K562 (cell line): ENCODE data around the gene BAIAP2. TPM values are rescaled to one million over a fixed set of nuclear protein-coding genes. Genes with fewer than 3 reads are reported as not detected.

ENCODE experiments used
- ATF3 ChIP-seq, 2 experiments: fragments of 450-650 bp in 1 of 2; sonication (generic) in 1 of 2; formaldehyde crosslinking in 1 of 2; IDR thresholded peaks in 1 of 2; conservative IDR thresholded peaks in 1 of 2; 2 replicates each; pipeline versions ENCODE4 v1.6.1 to v1.8.1; 2016 to 2023; ENCODE audit warnings: mild to moderate bottlenecking in 2 of 2, moderate library complexity in 2 of 2, inconsistent platforms in 1 of 2, missing genetic modification reagents in 1 of 2
- ATF7 ChIP-seq: fragments of 450-650 bp; IDR thresholded peaks from 2 replicates; pipeline ENCODE4 v1.7.1; 2014; ENCODE audit warnings: mild to moderate bottlenecking, moderate library complexity
- BRCA1 ChIP-seq, 2 experiments: fragments of 450-650 bp in 1 of 2; sonication (generic) in 1 of 2; formaldehyde crosslinking in 1 of 2; IDR thresholded peaks; 2 replicates each; pipeline versions ENCODE4 v1.5.0 to v1.6.1; 2017 to 2020; ENCODE audit warnings: mild to moderate bottlenecking in 1 of 2, missing genetic modification reagents in 1 of 2
- BRD9 ChIP-seq: fragments of 450-650 bp; IDR thresholded peaks from 2 replicates; pipeline ENCODE4 v1.6.1; 2018; ENCODE audit warnings: low read depth; ENCODE audit not compliant: partially characterized antibody
- CBX3 ChIP-seq, 2 experiments: IDR thresholded peaks; 1 replicate in 1 of 2; 2 replicates in 1 of 2; pipeline ENCODE4 v1.6.1; 2012; ENCODE audit warnings: inconsistent platforms in 2 of 2, low read length in 2 of 2, borderline replicate concordance in 1 of 2, control low read depth in 1 of 2
- ERF ChIP-seq: fragments of 450-650 bp; formaldehyde crosslinking; IDR thresholded peaks from 2 replicates; pipeline ENCODE4 v1.4.0; 2020; ENCODE audit warnings: mild to moderate bottlenecking, mixed read lengths
- ETV1 ChIP-seq: fragments of 450-650 bp; conservative IDR thresholded peaks from 2 replicates; pipeline ENCODE4 v1.6.1; 2016; ENCODE audit warnings: missing genetic modification characterization, control low read depth, low read depth, missing compliant biosample characterization
- GATAD2A ChIP-seq: fragments of 450-650 bp; IDR thresholded peaks from 2 replicates; pipeline ENCODE4 v1.6.1; 2017
- HOXB6 ChIP-seq: fragments of 250-450 bp; sonication (Bioruptor Pico); IDR thresholded peaks from 2 replicates; pipeline ENCODE4 v1.5.1; 2022; ENCODE audit warnings: mild to moderate bottlenecking, borderline replicate concordance
- KDM5B ChIP-seq: fragments of 200-600 bp; sonication (generic); IDR thresholded peaks from 2 replicates; pipeline ENCODE4 v1.6.1; 2012; ENCODE audit warnings: low read depth, mild to moderate bottlenecking, moderate library complexity, low read length, control low read depth, inconsistent platforms; ENCODE audit not compliant: insufficient replicate concordance
- MAFG ChIP-seq: fragments of 450-650 bp; conservative IDR thresholded peaks from 2 replicates; pipeline ENCODE4 v1.6.1; 2016; ENCODE audit warnings: missing genetic modification characterization, missing compliant biosample characterization
- MED1 ChIP-seq: sonication (generic); formaldehyde crosslinking; IDR thresholded peaks from 2 replicates; pipeline ENCODE4 v1.8.1; 2023; ENCODE audit warnings: missing genetic modification reagents, borderline replicate concordance
- MEF2D ChIP-seq: conservative IDR thresholded peaks from 2 replicates; pipeline ENCODE4 v1.6.1; 2016; ENCODE audit warnings: low read depth, missing genetic modification characterization, missing compliant biosample characterization
- POLR3A ChIP-seq: IDR thresholded peaks from 2 replicates; pipeline ENCODE4 v1.6.1; 2011; ENCODE audit warnings: borderline replicate concordance, mild to moderate bottlenecking, moderate library complexity; ENCODE audit not compliant: insufficient read length, insufficient read depth; ENCODE audit errors: extremely low read depth
- SMARCC2 ChIP-seq: fragments of 450-650 bp; IDR thresholded peaks from 2 replicates; pipeline ENCODE4 v1.6.1; 2017; ENCODE audit warnings: antibody characterized with exemption, moderate library complexity, mild to moderate bottlenecking, low read depth
- ZBTB2 ChIP-seq: fragments of 450-650 bp; IDR thresholded peaks from 2 replicates; pipeline ENCODE4 v1.6.1; 2016; ENCODE audit warnings: antibody characterized with exemption
- ZNF124 ChIP-seq: sonication (generic); formaldehyde crosslinking; IDR thresholded peaks from 2 replicates; pipeline ENCODE4 v1.8.1; 2022; ENCODE audit warnings: missing genetic modification reagents
- ZNF253 ChIP-seq: fragments of 250-450 bp; sonication (Bioruptor Pico); conservative IDR thresholded peaks from 2 replicates; pipeline ENCODE4 v1.6.1; 2021; ENCODE audit warnings: mild to moderate bottlenecking
- ZNF583 ChIP-seq: fragments of 250-450 bp; sonication (Bioruptor Pico); IDR thresholded peaks from 2 replicates; pipeline ENCODE4 v1.4.0; 2020
- ZNF586 ChIP-seq: fragments of 450-650 bp; formaldehyde crosslinking; conservative IDR thresholded peaks from 2 replicates; pipeline ENCODE4 v1.4.0; 2020; ENCODE audit warnings: mild to moderate bottlenecking, moderate library complexity
- ZNF830 ChIP-seq: fragments of 250-450 bp; sonication (Bioruptor Pico); IDR thresholded peaks from 2 replicates; pipeline ENCODE4 v1.5.0; 2021; ENCODE audit warnings: mild to moderate bottlenecking
- polyA plus RNA-seq, 8 experiments: library from polyadenylated mRNA; depleted of rRNA in 4 of 8; stranded (reverse) in 5 of 8; unstranded in 3 of 8; fragments of >200 nt; fragmentation: Nextera tagmentation in 2 of 8; fragmentation: Illumina TruSeq in 1 of 8; extraction: Ambion mirVana in 2 of 8; extraction: Trizol in 1 of 8; gene quantifications; 2 replicates each; pipeline versions ENCODE4 v1.2.1 to v1.2.3, GENCODE V29; 2011 to 2014; ENCODE audit warnings: inconsistent platforms in 1 of 8, missing spikeins in 1 of 8
- total RNA-seq, 7 experiments: library from RNA; depleted of rRNA in 6 of 7; stranded (reverse); fragments of >200 nt in 6 of 7; fragmentation: Illumina TruSeq in 2 of 7; extraction: Trizol in 2 of 7; gene quantifications; 2 replicates each; pipeline versions ENCODE4 v1.2.1 to v1.2.3, GENCODE V29; 2011 to 2021; ENCODE audit warnings: low replicate concordance in 1 of 7
- TF ChIP-seq, protein P1 (sequence below): fragments of 250-450 bp; sonication (Bioruptor Pico); IDR thresholded peaks from 2 replicates; pipeline ENCODE4 v1.4.0; 2020

The BAIAP2 gene
- total and polyA plus RNA-seq, 9 of the 15 experiments (the other 6 are each of a cell fraction or from before 2014, with no cell fraction given) = 2.3 to 51.6 (median 18.4) TPM

DNA sequence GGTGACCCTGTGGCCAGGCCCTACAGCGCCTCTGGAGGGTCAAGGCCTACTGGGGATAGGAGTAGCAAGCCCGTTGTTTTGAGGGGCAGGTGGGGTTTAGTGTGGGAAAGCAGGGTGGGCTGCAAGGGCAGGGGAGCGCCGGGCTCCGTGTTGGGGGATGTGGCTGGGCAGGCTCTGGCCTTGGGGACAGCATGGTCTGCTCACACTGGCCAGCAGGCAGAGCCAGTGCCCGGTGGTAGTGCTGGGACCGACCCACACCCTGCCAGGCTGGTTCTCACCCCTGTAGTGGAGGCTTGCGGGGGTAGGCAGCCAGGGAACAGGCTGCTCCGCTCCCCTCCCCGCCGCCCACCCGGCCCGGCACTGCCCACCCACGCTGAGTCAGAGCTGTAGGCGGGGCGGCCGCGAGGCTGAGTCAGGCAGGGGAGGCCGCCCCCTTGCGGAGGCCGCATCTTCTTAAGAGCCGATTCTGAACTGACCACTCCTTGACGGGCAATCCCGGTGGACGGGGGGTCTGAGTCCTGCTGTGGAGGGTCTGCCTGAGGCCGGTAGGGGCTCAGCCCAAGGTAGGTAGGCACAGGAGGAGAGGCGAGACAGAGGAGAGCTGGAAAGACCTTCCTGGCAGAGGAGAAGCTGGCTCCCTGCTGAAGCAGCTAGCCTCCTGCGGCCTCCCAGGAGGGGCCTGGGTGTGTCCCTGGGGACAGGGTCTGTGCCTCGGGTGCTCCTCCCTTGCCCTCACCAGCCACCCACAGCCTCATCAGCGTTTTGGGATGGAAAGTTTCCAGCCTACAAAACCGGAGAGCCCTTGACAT is 62.4 kb downstream of the BAIAP2 start (continued):
- TF ChIP-seq MEF2D (tag) (0 out of 2 replicates have a peak, but pooled peaks have one; percentile 13), ZNF830 (CRISPR knock-in tag) (0 out of 2 replicates have a peak, but pooled peaks have one; percentile 51), SMARCC2 (peak; percentile 73; the same call in 1 of the 2 replicates), CBX3 (IDR thresholded peaks at IDR 0.05; ENCODE audit: borderline replicate concordance in 1 of 2, low read length in 2 of 2) (no peak), ERF (no peak), MAFG (tag) (peak; percentile 65; the same call in 1 of the 2 replicates), BRCA1 (IDR thresholded peaks at IDR 0.05) (no peak), BRCA1 (CRISPR knock-in tag; IDR thresholded peaks at IDR 0.05) (no peak), GATAD2A (0 out of 2 replicates have a peak, but pooled peaks have one; percentile 54), ZBTB2 (peak; percentile 68; the same call in 1 of the 2 replicates), ZNF253 (CRISPR knock-in tag) (no peak), KDM5B (peak; percentile 51), MED1 (CRISPR knock-in tag) (no peak), ETV1 (tag) (0 out of 2 replicates have a peak, but pooled peaks have one; percentile 7), BRD9 (peak; percentile 61), ATF3 (IDR thresholded peaks at IDR 0.05) (peak; percentile 85), ATF3 (CRISPR knock-in tag; conservative IDR thresholded peaks at IDR 0.05) (peak; percentile 81), HOXB6 (CRISPR knock-in tag) (no peak), ATF7 (0 out of 2 replicates have a peak, but pooled peaks have one; percentile 33), ZNF583 (CRISPR knock-in tag) (0 out of 2 replicates have a peak, but pooled peaks have one; percentile 32), ZNF586 (CRISPR knock-in tag) (no peak), ZNF124 (no peak), POLR3A (no peak)
- TF ChIP-seq, protein P1, sequence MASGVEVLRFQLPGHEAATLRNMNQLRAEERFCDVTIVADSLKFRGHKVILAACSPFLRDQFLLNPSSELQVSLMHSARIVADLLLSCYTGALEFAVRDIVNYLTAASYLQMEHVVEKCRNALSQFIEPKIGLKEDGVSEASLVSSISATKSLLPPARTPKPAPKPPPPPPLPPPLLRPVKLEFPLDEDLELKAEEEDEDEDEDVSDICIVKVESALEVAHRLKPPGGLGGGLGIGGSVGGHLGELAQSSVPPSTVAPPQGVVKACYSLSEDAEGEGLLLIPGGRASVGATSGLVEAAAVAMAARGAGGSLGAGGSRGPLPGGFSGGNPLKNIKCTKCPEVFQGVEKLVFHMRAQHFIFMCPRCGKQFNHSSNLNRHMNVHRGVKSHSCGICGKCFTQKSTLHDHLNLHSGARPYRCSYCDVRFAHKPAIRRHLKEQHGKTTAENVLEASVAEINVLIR (CRISPR knock-in tag) = 0 out of 2 replicates have a peak, but pooled peaks have one; percentile 19
